ENCODE data around the gene EXOC7. TPM values are rescaled to one million over a fixed set of nuclear protein-coding genes. Genes with fewer than 3 reads are reported as not detected.

EXOC7 gene
- total RNA-seq, 3 donors from 2014 or later = 91.4 to 103 (median 93.9) TPM

DNA sequence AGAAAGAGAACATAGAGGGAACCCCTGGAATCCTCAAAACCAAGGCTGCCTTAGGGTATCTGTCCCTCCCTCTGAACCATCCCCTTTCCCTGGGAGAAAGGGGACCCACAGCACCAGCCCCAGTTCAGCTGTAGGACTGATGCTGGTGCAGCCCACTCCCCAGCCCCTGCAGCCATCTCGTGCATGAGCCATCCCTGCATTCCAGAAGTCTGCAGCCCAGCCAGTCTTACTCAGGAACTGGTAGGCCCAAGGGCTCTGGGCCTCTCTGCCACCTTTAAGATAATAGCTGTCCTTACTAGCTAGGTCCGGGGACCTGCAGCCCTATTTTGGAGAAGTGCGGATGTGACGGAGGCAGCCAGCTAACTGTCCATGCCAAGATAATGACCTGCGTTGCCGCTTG lies 70.4 kb downstream of the EXOC7 start:
- no peak overlapping the region for H3K4me3 ChIP-seq
- TF ChIP-seq, protein P1, sequence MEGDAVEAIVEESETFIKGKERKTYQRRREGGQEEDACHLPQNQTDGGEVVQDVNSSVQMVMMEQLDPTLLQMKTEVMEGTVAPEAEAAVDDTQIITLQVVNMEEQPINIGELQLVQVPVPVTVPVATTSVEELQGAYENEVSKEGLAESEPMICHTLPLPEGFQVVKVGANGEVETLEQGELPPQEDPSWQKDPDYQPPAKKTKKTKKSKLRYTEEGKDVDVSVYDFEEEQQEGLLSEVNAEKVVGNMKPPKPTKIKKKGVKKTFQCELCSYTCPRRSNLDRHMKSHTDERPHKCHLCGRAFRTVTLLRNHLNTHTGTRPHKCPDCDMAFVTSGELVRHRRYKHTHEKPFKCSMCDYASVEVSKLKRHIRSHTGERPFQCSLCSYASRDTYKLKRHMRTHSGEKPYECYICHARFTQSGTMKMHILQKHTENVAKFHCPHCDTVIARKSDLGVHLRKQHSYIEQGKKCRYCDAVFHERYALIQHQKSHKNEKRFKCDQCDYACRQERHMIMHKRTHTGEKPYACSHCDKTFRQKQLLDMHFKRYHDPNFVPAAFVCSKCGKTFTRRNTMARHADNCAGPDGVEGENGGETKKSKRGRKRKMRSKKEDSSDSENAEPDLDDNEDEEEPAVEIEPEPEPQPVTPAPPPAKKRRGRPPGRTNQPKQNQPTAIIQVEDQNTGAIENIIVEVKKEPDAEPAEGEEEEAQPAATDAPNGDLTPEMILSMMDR (IDR thresholded peaks at IDR 0.05) = no peak
- no peak for TF ChIP-seq POLR2A (IDR thresholded peaks at IDR 0.05)
- no peak for TF ChIP-seq POLR2AphosphoS5 (IDR thresholded peaks at IDR 0.05)
- no peaks in the 10 kb centered on the region for H3K27me3 ChIP-seq
- no peak for DNase-seq (ENCODE audit: low spot score in 2 of 2)
- intact Hi-C loops (cut with DNase I; ENCODE audit: low total_unique reads) = no loop called here
- no peaks in the 10 kb centered on the region for H3K36me3 ChIP-seq
- H3K9me3 ChIP-seq = no peaks in the 10 kb centered on the region
- no peak overlapping the region for H3K27ac ChIP-seq
- no peaks in the 10 kb centered on the region for H3K4me1 ChIP-seq

DNA sequence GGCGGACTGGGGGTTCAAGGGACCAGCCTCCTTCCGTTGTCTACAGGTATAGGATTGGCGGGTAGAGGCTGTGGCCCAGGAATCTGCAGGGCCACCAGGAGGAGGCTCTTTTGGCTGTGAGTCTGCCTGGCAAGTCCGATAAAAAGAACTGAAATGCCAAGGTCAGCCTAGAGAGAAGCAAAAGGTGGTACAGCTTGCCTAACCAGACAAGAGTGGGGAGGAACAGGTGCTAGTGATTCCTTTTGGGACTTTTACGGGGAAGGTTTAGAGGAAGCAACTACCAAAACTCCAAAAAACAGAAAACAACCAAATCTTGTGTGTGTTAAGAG lies 70.8 kb downstream of the EXOC7 start:
- DNase-seq (ENCODE audit: low spot score in 2 of 2) = no peak
- no peak for TF ChIP-seq POLR2A (IDR thresholded peaks at IDR 0.05)
- TF ChIP-seq, protein P1 (IDR thresholded peaks at IDR 0.05) = no peak
- no peak for TF ChIP-seq POLR2AphosphoS5 (IDR thresholded peaks at IDR 0.05)
- no peaks in the 10 kb centered on the region for H3K36me3 ChIP-seq
- no peak overlapping the region for H3K4me3 ChIP-seq
- H3K4me1 ChIP-seq = no peaks in the 10 kb centered on the region
- H3K27ac ChIP-seq = no peak overlapping the region
- H3K9me3 ChIP-seq = no peaks in the 10 kb centered on the region
- no peaks in the 10 kb centered on the region for H3K27me3 ChIP-seq
- intact Hi-C loops (cut with DNase I; ENCODE audit: low total_unique reads) = no loop called here

DNA sequence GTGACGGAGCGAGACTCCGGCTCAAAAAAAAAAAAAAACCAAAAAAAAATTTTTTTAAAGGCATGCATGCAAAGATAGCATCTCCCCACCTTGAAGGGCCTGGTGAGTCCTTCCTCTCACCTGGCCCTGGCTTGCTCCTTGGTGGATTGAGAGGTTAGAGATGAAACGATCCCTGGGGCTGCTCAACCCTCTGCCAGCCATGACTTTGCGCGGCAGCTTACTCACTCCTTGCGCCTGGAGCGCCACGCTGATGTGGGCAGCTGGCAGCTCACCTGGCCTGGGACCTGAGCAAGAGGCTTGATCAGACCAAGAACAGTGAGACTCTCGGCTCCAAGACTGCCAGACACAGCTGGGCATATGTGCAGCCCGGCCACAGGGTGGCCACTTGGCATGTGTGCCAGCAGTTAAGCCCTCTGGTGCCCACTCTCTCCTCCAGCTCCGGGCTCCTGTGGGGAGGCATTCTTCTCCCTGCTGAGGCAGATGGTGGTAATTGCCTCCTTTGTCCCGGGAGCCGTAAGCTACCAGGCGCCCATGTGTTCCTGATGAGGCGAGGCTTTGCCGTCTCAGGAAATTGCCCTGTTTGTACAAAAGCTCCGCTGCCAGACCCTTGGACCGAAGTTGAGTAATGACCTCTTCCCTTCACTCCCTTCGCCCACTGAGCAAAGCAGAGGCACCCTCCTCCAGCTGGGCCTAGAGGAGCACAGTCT lies 71.4 kb downstream of the EXOC7 start:
- Histone ChIP-seq H3K27me3 (no peaks in the 10 kb centered on the region), H3K4me1 (no peaks in the 10 kb centered on the region), H3K4me3 (no peak overlapping the region), H3K27ac (no peak overlapping the region), H3K9me3 (no peaks in the 10 kb centered on the region), H3K36me3 (no peaks in the 10 kb centered on the region)
- intact Hi-C loops (cut with DNase I; ENCODE audit: low total_unique reads) = no loop called here
- DNase-seq (ENCODE audit: low spot score in 2 of 2) = no peak
- TF ChIP-seq POLR2AphosphoS5 (IDR thresholded peaks at IDR 0.05) (no peak), POLR2A (IDR thresholded peaks at IDR 0.05) (no peak)
- TF ChIP-seq, protein P1 (IDR thresholded peaks at IDR 0.05) = no peak

Other genes starting within 250 kb of the EXOC7 start
- 10 to 100 TPM; 44.9 to 63.2 (median 62.9) TPM for gene WBP2, start 248.5 kb downstream of the EXOC7 start, total RNA-seq
- gene TRIM47, start 225.2 kb downstream of the EXOC7 start, total RNA-seq = 10 to 100 TPM; 15.4 to 26.1 (median 23.3) TPM
- gene TRIM65, start 206.8 kb downstream of the EXOC7 start, total RNA-seq = 10 to 100 TPM; 16.7 to 28.8 (median 23.3) TPM
- gene MRPL38, start 198.9 kb downstream of the EXOC7 start, total RNA-seq = 10 to 100 TPM; 29.4 to 39.0 (median 36.6) TPM
- gene FBF1, start 162.7 kb downstream of the EXOC7 start, total RNA-seq = 10 to 100 TPM in 2 of 3 donors, 1 to 10 TPM in 1; 7.7 to 18.7 (median 17.7) TPM
- 100 to 1,000 TPM in 1 of 3 donors, 10 to 100 TPM in 2; 55.1 to 147 (median 55.3) TPM for gene ACOX1, start 124.6 kb downstream of the EXOC7 start, total RNA-seq
- 10 to 100 TPM; 16.7 to 30.2 (median 26.8) TPM for gene TEN1, start 124.5 kb downstream of the EXOC7 start, total RNA-seq
- gene CDK3, start 102.9 kb downstream of the EXOC7 start, total RNA-seq = 10 to 100 TPM in 1 of 3 donors, 1 to 10 TPM in 2; 6.6 to 13.0 (median 9.5) TPM
- 1 to 10 TPM; 1.6 to 8.0 (median 3.9) TPM for gene EVPL, start 76.5 kb downstream of the EXOC7 start, total RNA-seq
- 10 to 100 TPM; 41.3 to 49.6 (median 48.3) TPM for gene SRP68, start 31.3 kb downstream of the EXOC7 start, total RNA-seq
- not detected for gene GALR2, start 29.0 kb downstream of the EXOC7 start, total RNA-seq
- not detected for gene ZACN, start 24.6 kb downstream of the EXOC7 start, total RNA-seq
- under 1 TPM in 1 of 3 donors, not detected in 2; 0.15 TPM for gene FOXJ1, start 37.5 kb upstream of the EXOC7 start, total RNA-seq
- 1 to 10 TPM; 3.1 to 7.8 (median 4.3) TPM for gene RNF157, start 136.7 kb upstream of the EXOC7 start, total RNA-seq
- gene UBALD2, start 161.6 kb upstream of the EXOC7 start, total RNA-seq = 10 to 100 TPM; 11.1 to 15.1 (median 13.0) TPM
- 1 to 10 TPM; 3.0 to 4.3 (median 3.8) TPM for gene QRICH2, start 204.5 kb upstream of the EXOC7 start, total RNA-seq

Measured in breast epithelium (tissue), 4 donors.